ENCODE measurements around the gene PCK1.

PCK1 gene

GRCh38 chr20:57589728-57590484, 29.0 kb downstream of the PCK1 start:
- DNase-seq (ENCODE audit: low read depth), result no peak

- DNase-seq (ENCODE audit: low read depth), result no peak
Measured at GRCh38 chr20:57590485-57591288, 29.8 kb downstream of the PCK1 start.

GRCh38 chr20:57591289-57592229, 30.6 kb downstream of the PCK1 start:
- DNase-seq (ENCODE audit: low read depth), result no peak

- no peak for DNase-seq (ENCODE audit: low read depth)
Measured at GRCh38 chr20:57592263-57593092, 31.6 kb downstream of the PCK1 start.

GRCh38 chr20:57593134-57593886, 32.4 kb downstream of the PCK1 start:
- no peak for DNase-seq (ENCODE audit: low read depth)

GRCh38 chr20:57594092-57594951, 33.4 kb downstream of the PCK1 start:
- no peak for DNase-seq (ENCODE audit: low read depth)

- no peak for DNase-seq (ENCODE audit: low read depth)
Measured at GRCh38 chr20:57595041-57596030, 34.4 kb downstream of the PCK1 start.

- no peak for DNase-seq (ENCODE audit: low read depth)
Measured at GRCh38 chr20:57596358-57596757, 35.4 kb downstream of the PCK1 start.

GRCh38 chr20:57596998-57597939, 36.4 kb downstream of the PCK1 start:
- no peak for DNase-seq (ENCODE audit: low read depth)

- DNase-seq (ENCODE audit: low read depth), result no peak
Measured at GRCh38 chr20:57598060-57598459, 37.1 kb downstream of the PCK1 start.

GRCh38 chr20:57598491-57598890, 37.6 kb downstream of the PCK1 start:
- DNase-seq (ENCODE audit: low read depth), result no peak

GRCh38 chr20:57600320-57601210, 39.7 kb downstream of the PCK1 start:
- peak; percentile 11 for DNase-seq (ENCODE audit: low read depth)

- no peak for DNase-seq (ENCODE audit: low read depth)
Measured at GRCh38 chr20:57601211-57601570, 40.3 kb downstream of the PCK1 start.

- no peak for DNase-seq (ENCODE audit: low read depth)
Measured at GRCh38 chr20:57601737-57602136, 40.8 kb downstream of the PCK1 start.

- DNase-seq (ENCODE audit: low read depth), result no peak
Measured at GRCh38 chr20:57603120-57603519, 42.2 kb downstream of the PCK1 start.

GRCh38 chr20:57605045-57605444, 44.1 kb downstream of the PCK1 start:
- no peak for DNase-seq (ENCODE audit: low read depth)

Measured in stromal cell of bone marrow (primary cell).